Endothelial cell of umbilical vein (primary cell): ENCODE data around the gene GNAT1. TPM values are rescaled to one million over a fixed set of nuclear protein-coding genes. Genes with fewer than 3 reads are reported as not detected.

Experiments used
- BruUV-seq: library from RNA; stranded (reverse); fragments of 400-500 nt; replicated peaks from 2 replicates; lab custom pipeline; 2021; lab: Mats Ljungman, UMichigan
- CTCF ChIA-PET: fragments of 300-600, 350-600 bp; sonication (Branson Sonifier 250); formaldehyde crosslinking; loops from one replicate; lab custom pipeline; 2021; ENCODE audit warnings: antibody characterized with exemption, inconsistent platforms; lab: Charles Lee
- POLR2A ChIA-PET: fragments of 300-600, 350-600 bp; sonication (Branson Sonifier 250); formaldehyde crosslinking; loops from one replicate; lab custom pipeline; 2021; ENCODE audit warnings: antibody characterized with exemption, inconsistent platforms; lab: Charles Lee
- DNase-seq: peaks from one replicate; pipeline ENCODE4 v3.0.0-alpha.2; 2011; ENCODE audit warnings: low read depth, low spot score
- FAIRE-seq: peaks from 2 replicates; lab custom pipeline; 2011; peaks lifted over from hg19 to GRCh38; lab: Jason Lieb, UNC
- H2AFZ ChIP-seq: 2 replicates; pipeline ENCODE4 v1.6.0; 2012; ENCODE audit warnings: low read depth, low read length, control low read depth, inconsistent platforms
- H3K27ac ChIP-seq: 2 replicates; pipeline ENCODE4 v1.5.1; 2011; ENCODE audit warnings: low read depth, mild to moderate bottlenecking, control low read depth, low read length, moderate library complexity; ENCODE audit not compliant: insufficient read depth
- H3K27me3 ChIP-seq, 2 experiments: 2 replicates each; pipeline versions ENCODE4 v1.6.0 to v1.6.1; 2011; ENCODE audit warnings: low read length in 2 of 2, mixed read lengths in 1 of 2; ENCODE audit not compliant: control insufficient read depth in 2 of 2, insufficient read depth in 2 of 2
- H3K36me3 ChIP-seq, 2 experiments: 2 replicates in 1 of 2; 3 replicates in 1 of 2; pipeline ENCODE4 v1.5.1; 2011; ENCODE audit warnings: low read length in 2 of 2, mild to moderate bottlenecking in 1 of 2, moderate library complexity in 1 of 2; ENCODE audit not compliant: control insufficient read depth in 2 of 2, insufficient read depth in 2 of 2; ENCODE audit errors: extremely low read depth in 1 of 2
- H3K4me1 ChIP-seq: 3 replicates; pipeline ENCODE4 v1.5.1; 2011; ENCODE audit warnings: mild to moderate bottlenecking, low read length; ENCODE audit not compliant: control insufficient read depth, insufficient read depth; ENCODE audit errors: extremely low read depth
- H3K4me2 ChIP-seq: 2 replicates; pipeline ENCODE4 v1.6.1; 2011; ENCODE audit warnings: low read length, control low read depth, mixed read lengths; ENCODE audit not compliant: insufficient read depth
- H3K4me3 ChIP-seq, 3 experiments: fragments of 200-600 bp in 1 of 3; sonication (generic), shearing (Covaris generic) in 1 of 3; replicated peaks in 1 of 3; 2 replicates each; pipeline ENCODE4 v1.5.1; 2011 to 2016; ENCODE audit warnings: control low read depth in 3 of 3, low read length in 3 of 3, mild to moderate bottlenecking in 2 of 3, inconsistent platforms in 1 of 3, low read depth in 1 of 3, moderate library complexity in 1 of 3; ENCODE audit not compliant: insufficient read depth in 1 of 3
- H3K79me2 ChIP-seq: 2 replicates; pipeline ENCODE4 v1.6.0; 2012; ENCODE audit warnings: low read length, inconsistent platforms; ENCODE audit not compliant: control insufficient read depth, insufficient read depth
- H3K9ac ChIP-seq: replicated peaks from 2 replicates; pipeline ENCODE3; 2011; ENCODE audit warnings: low read length, control low read depth; ENCODE audit not compliant: insufficient read depth; ENCODE audit errors: extremely low read depth
- H3K9me1 ChIP-seq: replicated peaks from 3 replicates; pipeline ENCODE4 v1.6.0; 2011; ENCODE audit warnings: mild to moderate bottlenecking, low read length; ENCODE audit not compliant: control insufficient read depth, insufficient read depth; ENCODE audit errors: extremely low read depth
- H3K9me3 ChIP-seq: replicated peaks from 2 replicates; pipeline ENCODE4 v1.5.1; 2012; ENCODE audit warnings: low read length, inconsistent platforms; ENCODE audit not compliant: control insufficient read depth, insufficient read depth
- H4K20me1 ChIP-seq: replicated peaks from 2 replicates; pipeline ENCODE3; 2011; ENCODE audit warnings: mild to moderate bottlenecking, low read length; ENCODE audit not compliant: control insufficient read depth, insufficient read depth; ENCODE audit errors: extremely low read depth
- EZH2 ChIP-seq: IDR thresholded peaks from 2 replicates; pipeline ENCODE4 v1.6.1; 2012; ENCODE audit warnings: borderline replicate concordance, low read depth, mild to moderate bottlenecking, moderate library complexity, low read length, inconsistent platforms; ENCODE audit not compliant: severe bottlenecking
- FOS ChIP-seq: IDR thresholded peaks from 2 replicates; pipeline ENCODE4 v1.6.1; 2011; ENCODE audit warnings: mild to moderate bottlenecking, low read length, moderate library complexity, borderline replicate concordance; ENCODE audit not compliant: insufficient read depth
- GATA2 ChIP-seq: IDR thresholded peaks from 2 replicates; pipeline ENCODE4 v1.7.0; 2011; ENCODE audit warnings: low read depth, mild to moderate bottlenecking, moderate library complexity, mixed read lengths, low read length; ENCODE audit not compliant: insufficient read length, insufficient read depth
- JUN ChIP-seq: IDR thresholded peaks from 2 replicates; pipeline ENCODE4 v1.6.1; 2011; ENCODE audit warnings: borderline replicate concordance, low read depth; ENCODE audit not compliant: insufficient read length, insufficient read depth
- MYC ChIP-seq: IDR thresholded peaks from one replicate; pipeline ENCODE4 v1.6.1; 2011; ENCODE audit warnings: mild to moderate bottlenecking, low read depth, low read length
- POLR2A ChIP-seq: IDR thresholded peaks from 2 replicates; pipeline ENCODE4 v1.6.1; 2012; ENCODE audit warnings: low read depth, mild to moderate bottlenecking, control low read depth, low read length
- dilution Hi-C: fragments of 300-500 bp; cut with MboI; formaldehyde crosslinking; loops from one replicate; pipeline ENCODE4 v1.15.0; 2019; ENCODE audit warnings: low sequenced_read_pairs; ENCODE audit not compliant: extremely low pct_ligation_motif_present
- intact Hi-C: fragments of 100-400 bp; cut with micrococcal nuclease; formaldehyde crosslinking; loops from one replicate; pipeline ENCODE4 v1.10.0; 2022
- polyA plus RNA-seq, 4 experiments: library from polyadenylated mRNA; depleted of rRNA in 3 of 4; stranded (reverse) in 3 of 4; unstranded in 1 of 4; fragments of >200 nt; gene quantifications; 2 replicates each; pipeline versions ENCODE4 v1.2.1 to v1.2.3, GENCODE V29; 2011 to 2012; ENCODE audit warnings: missing spikeins in 1 of 4
- total RNA-seq: library from RNA; stranded (reverse); gene quantifications from 2 replicates; pipeline ENCODE4 v1.2.3, GENCODE V29; 2021
- TF ChIP-seq, protein P1 (sequence below): IDR thresholded peaks from 2 replicates; pipeline ENCODE4 v1.6.1; 2011; ENCODE audit not compliant: insufficient read depth, insufficient read length
- TF ChIP-seq, protein P2 (sequence below), 2 donors: IDR thresholded peaks; 1 replicate in 1 of 2; 2 replicates in 1 of 2; pipeline ENCODE4 v1.5.1; 2011; ENCODE audit warnings: low read length in 2 of 2, mild to moderate bottlenecking in 2 of 2, moderate library complexity in 2 of 2, control low read depth in 1 of 2, inconsistent platforms in 1 of 2, low read depth in 1 of 2; ENCODE audit not compliant: insufficient read depth in 1 of 2; ENCODE audit errors: extremely low read depth in 1 of 2

GNAT1 gene
- total and polyA plus RNA-seq, 2 donors (not counting 3 experiments of a cell fraction or from before 2014, with no cell fraction given), result 0.77 TPM; not detected in 1

DNA sequence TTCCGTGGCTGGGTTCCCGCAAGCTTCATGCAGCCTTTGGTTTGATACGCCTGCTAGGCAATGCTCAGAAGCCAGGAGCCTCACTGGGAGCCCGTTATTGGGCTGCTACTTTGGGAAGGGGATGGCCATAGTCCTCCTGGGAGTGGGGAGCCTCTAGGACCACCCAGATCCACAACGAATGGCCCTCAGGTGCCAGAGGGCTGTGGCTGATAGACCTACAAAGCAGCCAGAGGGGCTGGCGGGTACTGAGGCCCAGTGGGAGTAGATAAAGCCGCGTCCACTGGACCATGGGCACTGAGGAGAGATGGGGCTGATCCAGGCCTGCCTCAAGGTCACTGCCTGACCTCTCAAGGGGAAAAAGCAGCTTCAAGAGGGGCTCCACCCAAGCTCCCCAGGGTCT is 714 bp downstream of the GNAT1 start:
- H3K27me3 ChIP-seq, result peaks cover 11 to 13% of the 10 kb centered on the region in 2 experiments
- no peaks in the 10 kb centered on the region for H4K20me1 ChIP-seq
- H2AFZ ChIP-seq, result no peak overlapping the region
- H3K4me2 ChIP-seq, result no peak overlapping the region
- CTCF ChIA-PET, result interaction anchor here (0.7 to 12.0 kb wide), 9 partner anchors 17 to 132 kb away, joined by 3 to 314 read pairs (median 8); partner anchors contain the start of gene GNAI2
- H3K4me1 ChIP-seq, result peaks cover 5% of the 10 kb centered on the region
- no peak overlapping the region for H3K4me3 ChIP-seq
- FAIRE-seq (no peak), DNase-seq (no peak)
- dilution Hi-C loops, result no loop called here
- TF ChIP-seq EZH2 (no peak), GATA2 (no peak), POLR2A (no peak), MYC (no peak), FOS (no peak), JUN (no peak)
- TF ChIP-seq, protein P1, sequence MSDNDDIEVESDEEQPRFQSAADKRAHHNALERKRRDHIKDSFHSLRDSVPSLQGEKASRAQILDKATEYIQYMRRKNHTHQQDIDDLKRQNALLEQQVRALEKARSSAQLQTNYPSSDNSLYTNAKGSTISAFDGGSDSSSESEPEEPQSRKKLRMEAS, result no peak
- POLR2A ChIA-PET, result no interaction called here
- H3K36me3 ChIP-seq, result peaks cover 0 to 7% of the 10 kb centered on the region in 2 experiments
- no TSS peak for BruUV-seq
- intact Hi-C loops, result loop anchor here (5.0 kb wide), 1 partner anchor 350 kb away; no protein-coding TSS in a partner anchor
- no peaks in the 10 kb centered on the region for H3K9me1 ChIP-seq
- H3K79me2 ChIP-seq, result no peaks in the 10 kb centered on the region
- no peak overlapping the region for H3K27ac ChIP-seq
- no peaks in the 10 kb centered on the region for H3K9me3 ChIP-seq
- H3K9ac ChIP-seq, result no peak overlapping the region

DNA sequence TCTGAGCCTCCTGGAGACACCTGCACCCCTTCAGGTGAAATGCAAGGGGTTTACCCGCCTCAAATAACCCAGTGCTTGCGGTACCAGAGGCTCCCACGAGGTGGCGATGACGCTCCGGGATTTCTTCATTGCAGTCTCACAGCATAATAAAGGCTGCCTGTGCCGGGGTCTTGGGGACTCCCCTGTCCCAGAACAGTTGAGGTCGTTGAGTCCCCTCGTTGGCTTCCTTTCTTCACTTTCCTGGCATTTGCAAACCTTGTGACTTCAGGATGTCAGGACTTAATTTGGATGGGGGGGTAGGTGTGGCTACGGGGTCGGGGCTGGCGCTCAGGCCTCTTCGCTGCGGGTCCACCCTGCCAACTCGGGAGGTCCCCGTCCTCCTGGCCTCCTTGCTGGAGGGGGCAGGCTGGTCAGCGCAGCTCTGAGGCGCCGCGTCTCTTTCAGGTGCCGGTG is 1.3 kb downstream of the GNAT1 start:
- POLR2A ChIA-PET, result no interaction called here
- H4K20me1 ChIP-seq, result no peaks in the 10 kb centered on the region
- H3K4me2 ChIP-seq, result no peak overlapping the region
- intact Hi-C loops, result loop anchor here (5.0 kb wide), 1 partner anchor 350 kb away; no protein-coding TSS in a partner anchor
- CTCF ChIA-PET, result interaction anchor here (0.7 to 12.0 kb wide), 7 partner anchors 16 to 132 kb away, joined by 3 to 314 read pairs (median 11); no protein-coding TSS in a partner anchor
- FAIRE-seq, result peak; percentile 85
- dilution Hi-C loops, result no loop called here
- peaks cover 11 to 13% of the 10 kb centered on the region in 2 experiments for H3K27me3 ChIP-seq
- DNase-seq, result peak; percentile 69
- H3K9ac ChIP-seq, result no peak overlapping the region
- no peak overlapping the region for H2AFZ ChIP-seq
- peaks cover 5% of the 10 kb centered on the region for H3K4me1 ChIP-seq
- TF ChIP-seq, protein P2, sequence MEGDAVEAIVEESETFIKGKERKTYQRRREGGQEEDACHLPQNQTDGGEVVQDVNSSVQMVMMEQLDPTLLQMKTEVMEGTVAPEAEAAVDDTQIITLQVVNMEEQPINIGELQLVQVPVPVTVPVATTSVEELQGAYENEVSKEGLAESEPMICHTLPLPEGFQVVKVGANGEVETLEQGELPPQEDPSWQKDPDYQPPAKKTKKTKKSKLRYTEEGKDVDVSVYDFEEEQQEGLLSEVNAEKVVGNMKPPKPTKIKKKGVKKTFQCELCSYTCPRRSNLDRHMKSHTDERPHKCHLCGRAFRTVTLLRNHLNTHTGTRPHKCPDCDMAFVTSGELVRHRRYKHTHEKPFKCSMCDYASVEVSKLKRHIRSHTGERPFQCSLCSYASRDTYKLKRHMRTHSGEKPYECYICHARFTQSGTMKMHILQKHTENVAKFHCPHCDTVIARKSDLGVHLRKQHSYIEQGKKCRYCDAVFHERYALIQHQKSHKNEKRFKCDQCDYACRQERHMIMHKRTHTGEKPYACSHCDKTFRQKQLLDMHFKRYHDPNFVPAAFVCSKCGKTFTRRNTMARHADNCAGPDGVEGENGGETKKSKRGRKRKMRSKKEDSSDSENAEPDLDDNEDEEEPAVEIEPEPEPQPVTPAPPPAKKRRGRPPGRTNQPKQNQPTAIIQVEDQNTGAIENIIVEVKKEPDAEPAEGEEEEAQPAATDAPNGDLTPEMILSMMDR (IDR thresholded peaks at IDR 0.05; ENCODE audit: extremely low read depth in 1 of 2, insufficient read depth in 1 of 2, low read depth in 1 of 2, low read length in 2 of 2), result peak; percentile 87 to 92
- TF ChIP-seq EZH2, result no peak
- no peaks in the 10 kb centered on the region for H3K9me1 ChIP-seq
- peaks cover 0 to 4% of the 10 kb centered on the region in 2 experiments for H3K36me3 ChIP-seq
- H3K27ac ChIP-seq, result no peak overlapping the region
- H3K9me3 ChIP-seq, result no peaks in the 10 kb centered on the region
- H3K79me2 ChIP-seq, result no peaks in the 10 kb centered on the region
- no TSS peak for BruUV-seq
- no peak overlapping the region for H3K4me3 ChIP-seq
